Measurements from ENCODE around the gene TLE2. TPM values are rescaled to one million over a fixed set of nuclear protein-coding genes. Genes with fewer than 3 reads are reported as not detected.

TLE2 gene
- 29.3 TPM for polyA plus RNA-seq (ENCODE audit: insufficient read length)

DNA sequence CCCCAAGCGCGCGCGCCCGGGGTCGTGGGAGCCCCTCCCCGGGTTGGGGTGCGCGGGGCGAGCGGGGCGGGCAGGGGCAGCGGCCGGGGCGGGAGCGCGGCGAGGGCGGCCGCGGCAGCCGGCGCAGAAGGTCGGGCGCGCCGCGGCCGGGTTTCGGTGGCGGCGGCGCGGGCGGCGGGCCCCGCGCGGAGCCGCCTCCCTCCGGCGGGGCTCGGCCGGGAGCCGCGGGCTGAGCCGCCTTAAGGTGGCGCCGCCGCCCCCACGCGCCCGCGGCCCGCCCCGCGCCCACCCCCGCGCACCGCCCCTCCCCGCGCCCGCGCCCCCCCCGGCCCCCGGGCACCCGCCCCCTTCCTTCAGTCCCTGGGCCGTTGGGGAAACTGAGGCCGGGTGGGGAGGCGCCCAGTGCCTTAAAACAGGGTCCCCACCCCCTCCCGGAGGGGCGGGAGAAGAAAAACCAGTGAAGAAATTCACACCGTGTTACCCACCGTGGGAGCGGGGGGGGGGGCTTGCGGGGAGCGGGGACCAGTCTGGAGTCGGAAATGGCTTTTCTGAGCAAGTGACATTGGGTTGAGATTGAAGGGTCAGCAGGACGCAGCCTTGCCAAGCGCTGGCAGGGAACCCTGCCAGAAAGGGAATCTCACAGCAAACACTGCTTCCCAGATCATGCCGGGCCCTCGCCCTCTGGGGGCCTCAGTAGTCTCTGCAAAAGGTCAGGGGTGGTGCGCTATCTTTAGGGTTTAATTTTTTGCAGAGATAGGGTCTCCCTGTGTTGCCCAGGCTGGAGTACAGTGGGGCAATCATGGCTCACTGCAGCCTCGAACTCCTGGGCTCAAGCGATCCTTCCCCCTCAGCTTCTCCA is at the start of gene TLE2:
Gene TLE2 (minus strand): TSS at position 216 of the 859 bp plus-strand sequence. CDS start 376 bp downstream, outside the sequence.
- DNase-seq (ENCODE audit: low read depth) = no peak

DNA sequence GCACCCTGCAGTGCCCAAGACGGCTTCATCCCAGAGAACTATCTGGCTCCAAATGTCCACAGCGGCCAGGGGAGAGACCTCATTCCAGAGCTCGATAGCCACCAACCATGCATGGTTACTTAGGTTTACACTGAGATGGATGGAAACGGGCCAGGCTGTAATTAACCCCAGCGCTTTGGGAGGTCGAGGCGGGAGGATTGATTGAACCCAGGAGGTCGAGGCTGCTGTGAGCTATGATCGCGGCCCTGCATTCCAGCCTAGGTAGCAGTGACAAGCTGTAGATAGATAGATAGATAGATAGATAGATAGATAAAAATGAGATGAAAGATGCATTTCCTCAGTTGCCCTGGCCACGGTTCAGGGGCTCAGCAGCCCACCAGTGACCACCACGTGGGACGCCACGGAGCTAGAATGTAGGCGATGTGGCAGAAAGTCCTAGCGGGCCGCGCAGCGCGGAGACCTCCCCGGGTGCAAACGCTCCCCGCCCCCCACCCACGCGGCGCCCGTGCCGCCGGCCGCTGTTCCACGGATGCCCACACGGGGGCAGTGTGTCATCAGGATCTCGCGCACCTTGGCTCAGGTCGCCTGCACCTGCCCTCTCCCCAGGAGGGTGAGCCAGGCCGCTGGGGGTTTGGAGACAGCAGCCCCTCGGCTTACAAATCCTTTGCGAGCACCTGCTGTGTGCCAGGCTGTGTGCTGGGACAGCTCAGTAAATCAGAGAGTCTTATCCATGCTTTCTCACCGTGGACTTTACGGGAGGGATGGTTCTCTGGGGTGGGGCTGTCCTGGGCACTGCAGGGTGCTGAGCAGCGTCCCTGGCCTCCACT is 46.7 kb upstream of the TLE2 start:
- no peak for DNase-seq (ENCODE audit: low read depth)

DNA sequence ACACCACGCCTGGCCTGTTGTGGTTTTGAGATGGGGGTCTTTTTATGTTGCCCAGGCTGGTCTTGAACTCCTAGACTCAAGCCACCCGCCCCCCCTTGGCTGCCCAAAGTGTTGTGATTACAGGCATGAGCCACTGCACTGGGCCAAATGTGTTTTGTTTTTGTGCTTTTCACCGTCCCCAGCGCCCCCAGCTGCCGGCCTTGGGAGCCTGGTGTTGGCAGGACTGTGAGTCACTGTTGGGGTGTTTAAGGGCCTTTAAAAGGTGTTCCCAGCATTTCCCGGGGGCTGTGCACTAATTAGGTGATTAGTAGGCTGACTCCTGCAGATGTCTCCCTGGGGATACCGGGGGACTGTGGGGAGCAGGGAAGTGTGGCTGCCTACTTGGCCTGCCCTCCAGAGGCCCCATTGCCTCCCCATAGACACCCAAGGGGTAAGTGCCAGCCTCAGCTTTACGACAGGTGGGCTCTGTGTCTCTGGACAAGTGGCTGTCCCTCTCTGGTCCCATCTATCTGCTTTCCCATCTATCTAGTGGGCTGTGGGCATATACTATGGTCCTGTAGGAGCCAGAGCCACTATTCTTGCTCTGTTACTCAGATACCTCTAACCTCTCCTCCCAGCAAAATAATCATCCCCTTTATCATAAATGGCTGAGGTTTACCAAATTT is 45.0 kb upstream of the TLE2 start:
- no peak for DNase-seq (ENCODE audit: low read depth)

DNA sequence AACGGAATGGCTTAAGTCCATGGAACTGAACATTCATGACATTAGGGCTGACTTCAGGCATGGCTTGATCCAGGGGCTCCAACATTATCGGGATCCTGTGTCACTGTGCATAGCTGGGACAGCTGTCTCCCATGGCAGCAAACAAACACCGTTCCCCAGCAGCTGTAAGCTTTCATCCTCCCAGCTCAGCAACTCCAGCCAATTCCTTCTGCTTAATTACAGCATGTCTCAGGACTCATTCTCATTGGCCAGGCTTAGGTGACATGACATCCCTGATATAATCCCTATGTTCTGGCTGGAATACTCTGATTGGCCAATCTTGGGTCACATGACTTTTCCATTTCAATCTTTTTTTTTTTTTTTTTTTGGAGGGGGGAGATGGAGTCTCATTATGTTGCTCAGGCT is 44.1 kb upstream of the TLE2 start:
- peak; percentile 32 for DNase-seq (ENCODE audit: low read depth)

DNA sequence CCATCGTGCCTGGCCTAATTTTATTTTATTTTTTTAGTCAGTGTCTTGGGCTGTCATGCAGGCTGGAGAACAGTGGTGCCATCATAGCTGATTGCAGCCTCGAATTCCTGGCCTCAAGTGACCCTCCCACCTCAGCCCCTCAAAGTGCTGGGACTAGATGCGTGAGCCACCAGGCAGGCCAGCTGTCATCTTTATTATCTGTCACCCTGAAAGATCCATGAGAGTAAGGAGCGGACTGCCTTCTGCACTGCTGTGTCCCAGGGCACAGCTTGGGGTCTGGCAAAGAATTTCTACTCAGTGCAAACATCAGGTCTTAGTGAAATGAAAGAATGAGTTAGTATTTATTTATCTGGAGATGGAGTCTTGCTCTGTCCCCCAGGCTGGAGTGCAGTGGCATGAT is 42.7 kb upstream of the TLE2 start:
- DNase-seq (ENCODE audit: low read depth) = no peak

DNA sequence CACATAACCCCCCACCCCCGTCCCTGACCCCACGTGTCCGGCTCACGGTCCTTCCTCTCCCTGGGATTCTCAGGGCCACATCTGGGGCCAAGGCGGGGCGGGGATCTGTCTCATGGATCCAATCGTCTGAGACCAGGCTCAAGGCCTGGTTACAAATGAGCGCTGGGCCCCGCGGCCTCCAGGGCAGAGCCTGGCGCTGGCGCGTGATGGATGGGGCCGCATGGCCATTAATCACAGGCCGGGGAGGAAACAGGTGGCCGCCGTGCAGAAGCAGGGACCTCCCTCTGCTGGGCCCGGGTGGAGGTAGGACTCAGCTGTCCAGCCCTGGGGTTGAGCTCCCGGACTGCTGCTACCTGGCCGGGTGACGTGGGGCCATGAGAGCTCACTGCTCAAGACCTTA is 39.0 kb upstream of the TLE2 start:
- no peak for DNase-seq (ENCODE audit: low read depth)

DNA sequence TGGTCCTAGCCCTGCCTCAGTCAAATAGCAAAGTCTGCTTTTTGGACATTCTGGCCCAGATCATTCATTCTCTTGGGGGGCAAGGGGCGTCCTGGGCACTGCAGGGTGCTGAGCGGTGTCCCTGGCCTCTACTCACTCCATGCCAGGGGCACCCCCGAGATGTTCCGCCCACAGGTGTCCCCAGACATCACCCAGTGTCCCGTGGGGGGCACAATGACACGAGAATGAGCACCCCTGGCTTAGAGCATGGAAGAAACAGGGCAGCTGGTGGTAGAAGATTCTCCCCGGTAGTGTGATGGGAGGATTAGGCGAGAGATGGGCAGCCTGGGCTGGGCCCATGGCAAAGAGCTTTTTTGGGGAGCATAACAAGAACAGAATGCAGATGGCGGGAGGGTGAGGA is 38.5 kb upstream of the TLE2 start:
- DNase-seq (ENCODE audit: low read depth) = no peak

DNA sequence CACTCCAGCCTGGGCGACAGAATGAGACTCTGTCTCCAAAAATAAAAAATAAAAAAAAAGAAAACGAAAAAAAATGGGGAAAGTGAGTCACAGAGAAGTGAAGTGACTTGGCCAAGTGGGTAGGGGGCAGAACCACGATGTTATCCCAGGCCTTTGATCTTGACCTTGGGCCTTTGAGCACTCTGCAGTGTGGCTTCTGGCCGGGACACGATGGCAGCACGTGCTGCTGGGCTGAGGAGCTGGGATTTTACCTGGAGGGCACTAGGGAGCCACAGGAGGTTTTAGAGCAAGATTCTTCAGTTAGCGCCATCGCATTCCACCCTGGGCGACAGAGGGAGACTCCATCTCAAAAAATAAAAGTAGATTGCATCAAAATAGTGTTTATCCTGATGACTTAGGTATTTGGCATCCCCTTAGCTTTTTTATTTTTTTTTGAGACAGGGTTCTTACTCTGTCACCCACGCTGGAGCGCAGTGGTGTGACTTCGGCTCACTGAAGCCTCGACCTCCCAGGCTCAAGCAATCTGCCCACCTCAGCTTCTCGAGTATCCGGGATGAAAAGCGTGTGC is 37.5 kb upstream of the TLE2 start:
- no peak for DNase-seq (ENCODE audit: low read depth)

DNA sequence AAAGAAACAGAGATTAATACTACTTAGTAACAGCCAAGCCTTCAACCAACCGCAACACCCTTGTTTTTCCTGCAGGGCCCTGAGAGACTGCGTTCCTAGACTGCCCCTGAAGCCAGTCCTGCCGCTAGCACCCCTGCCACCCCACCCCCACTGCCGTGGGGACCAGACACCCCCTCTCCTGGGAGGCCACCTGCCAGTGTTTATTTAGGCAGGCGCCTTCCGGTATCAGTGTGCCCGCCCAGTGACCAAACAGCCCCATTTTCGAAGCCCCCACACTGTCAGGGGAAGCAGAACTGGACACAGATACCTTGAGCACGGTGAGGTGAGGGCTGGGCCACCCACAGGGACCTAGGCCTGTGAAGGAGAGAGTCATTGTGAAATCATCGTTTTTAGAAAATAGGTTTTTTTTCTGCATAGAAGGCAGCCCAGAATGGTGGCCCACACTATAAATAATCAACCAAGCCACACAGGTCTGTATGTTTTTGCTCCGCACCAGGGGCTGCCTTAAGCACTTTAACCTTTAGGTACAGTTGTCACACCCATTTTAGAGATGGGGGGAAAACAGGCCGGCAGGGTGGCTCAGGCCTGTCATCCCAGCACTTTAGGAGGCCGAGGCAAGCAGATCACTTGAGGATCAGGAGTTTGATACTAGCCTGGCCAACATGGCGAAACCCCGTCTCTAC is 36.7 kb upstream of the TLE2 start:
- DNase-seq (ENCODE audit: low read depth) = no peak

DNA sequence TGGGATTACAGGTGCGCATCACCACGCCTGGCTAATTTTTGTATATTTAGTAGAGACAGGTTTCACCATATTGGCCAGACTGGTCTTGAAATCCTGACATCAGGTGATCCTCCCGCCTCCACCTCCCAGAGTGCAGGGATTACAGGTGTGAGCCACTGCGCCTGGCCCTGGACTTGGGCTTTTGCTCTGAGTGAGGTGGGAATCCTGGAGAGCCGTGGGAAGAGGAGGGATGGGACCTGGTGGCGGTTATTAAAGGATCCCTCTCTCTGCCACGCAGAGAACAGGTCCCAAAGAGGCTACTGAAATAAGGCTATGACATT is 34.9 kb upstream of the TLE2 start:
- no peak for DNase-seq (ENCODE audit: low read depth)

DNA sequence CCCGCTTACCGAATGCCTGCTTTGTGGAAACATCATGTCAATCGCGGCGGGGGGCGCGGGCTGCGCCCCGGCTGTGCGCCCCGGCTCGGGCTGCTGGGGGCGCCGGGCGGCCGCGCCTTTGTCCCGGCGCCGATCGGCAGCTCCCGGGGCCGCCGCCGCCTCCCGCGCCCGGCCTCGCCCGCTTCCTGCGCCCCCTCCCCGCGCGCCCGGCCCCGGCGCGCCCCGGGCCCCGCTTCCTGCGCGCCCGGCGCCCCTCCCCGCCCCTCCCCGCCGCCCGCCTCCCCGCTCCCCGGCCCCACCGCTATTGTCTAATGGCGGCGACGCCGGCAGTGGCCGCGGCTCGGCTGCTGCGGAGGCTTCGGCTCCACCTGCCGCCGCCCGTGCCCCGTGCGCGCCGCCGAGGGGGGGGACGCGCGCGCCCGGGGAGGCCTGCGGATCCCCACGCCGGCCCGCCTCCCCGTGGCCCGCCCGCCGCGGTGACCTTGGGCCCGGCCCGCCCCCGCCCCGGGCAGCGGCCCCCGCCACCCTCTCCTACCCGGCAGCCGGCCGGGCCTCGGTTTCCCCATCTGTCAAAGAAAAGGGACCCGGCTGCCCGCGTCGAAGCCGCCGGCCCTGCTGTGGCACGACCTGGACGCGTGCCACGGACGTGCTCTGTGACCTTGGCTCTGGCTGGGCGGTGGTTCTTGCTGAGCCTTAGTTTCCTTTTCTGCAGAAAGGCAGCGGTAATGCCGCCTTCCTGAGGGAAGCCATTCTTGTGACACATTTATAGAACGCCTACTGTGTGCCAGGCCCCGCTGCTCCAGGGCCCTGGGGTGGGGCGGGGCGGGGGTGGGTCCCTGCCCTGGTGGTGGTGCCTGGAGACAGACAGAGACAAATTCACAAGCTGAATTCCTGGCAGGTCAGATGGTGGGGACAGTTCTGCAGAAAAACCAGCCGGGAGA is 33.4 kb upstream of the TLE2 start, which contains the start of gene TLE5:
Gene TLE5 (minus strand): TSS at position 331 of the 941 bp plus-strand sequence. CDS start 295 bp downstream, at position 36.
- DNase-seq (ENCODE audit: low read depth) = no peak

DNA sequence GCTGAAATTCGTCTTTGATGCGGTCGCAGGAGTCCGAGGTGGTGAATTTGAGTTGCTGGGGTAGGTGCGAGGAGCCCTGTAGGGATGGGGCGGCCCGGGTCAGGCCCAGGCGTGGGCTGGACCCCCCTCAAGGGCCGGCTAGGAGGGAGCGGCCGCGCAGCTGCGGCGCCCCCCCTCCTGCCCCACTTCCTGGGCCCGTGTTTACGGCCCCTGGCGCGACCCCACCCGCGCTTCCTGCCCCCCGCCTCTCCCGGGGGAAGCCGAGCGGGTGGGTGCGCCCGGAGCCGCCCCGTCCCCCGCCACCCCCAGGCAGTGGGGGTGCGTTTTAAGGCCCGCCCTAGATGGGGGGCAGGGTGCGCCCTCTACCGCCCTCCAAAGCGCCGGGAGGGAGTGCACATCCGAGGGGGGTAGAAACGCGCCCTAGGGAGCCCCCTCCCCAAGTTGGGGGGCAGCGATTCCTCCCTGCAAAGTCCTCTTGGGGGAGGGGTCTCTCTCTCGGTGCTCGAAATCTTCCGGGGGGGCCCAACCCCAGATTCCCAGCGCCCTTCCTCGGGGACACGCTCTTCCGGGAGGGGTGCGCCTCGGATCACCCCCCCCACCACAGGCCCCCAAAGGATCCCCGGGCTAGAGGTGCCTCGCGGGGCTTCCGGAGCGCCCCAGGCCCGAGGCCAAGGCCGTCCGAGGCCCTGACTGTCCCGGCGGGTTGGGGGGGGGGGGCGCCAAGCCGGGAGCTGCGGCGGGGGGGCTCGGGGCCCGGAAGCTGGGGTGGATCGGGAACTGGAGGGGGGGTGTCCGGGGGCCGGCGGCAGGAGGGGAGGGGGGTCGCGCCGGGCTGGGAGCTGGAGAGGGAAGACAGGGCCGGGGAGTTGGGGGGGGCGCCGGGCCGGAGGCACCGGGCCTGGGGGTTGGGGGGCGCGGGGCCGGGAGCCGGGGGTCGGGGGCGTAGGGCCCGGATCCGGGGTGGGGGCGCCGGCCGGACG is 32.4 kb upstream of the TLE2 start:
- no peak for DNase-seq (ENCODE audit: low read depth)

DNA sequence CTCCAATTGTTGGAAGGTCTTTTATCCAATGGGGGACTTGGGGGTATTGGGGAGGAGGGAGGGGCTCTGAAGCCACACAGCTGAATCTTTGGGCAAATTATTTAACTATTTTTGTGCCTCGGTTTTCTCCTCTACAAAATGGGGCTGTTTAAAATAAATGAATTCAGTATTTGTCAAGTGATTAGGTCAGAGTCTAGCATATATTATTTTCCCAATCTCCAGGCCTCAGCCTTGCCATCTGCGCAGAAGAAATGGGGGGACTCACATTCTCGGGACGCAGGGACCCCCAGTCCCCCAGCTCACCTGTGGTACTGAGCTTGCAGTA is 31.7 kb upstream of the TLE2 start:
- no peak for DNase-seq (ENCODE audit: low read depth)

DNA sequence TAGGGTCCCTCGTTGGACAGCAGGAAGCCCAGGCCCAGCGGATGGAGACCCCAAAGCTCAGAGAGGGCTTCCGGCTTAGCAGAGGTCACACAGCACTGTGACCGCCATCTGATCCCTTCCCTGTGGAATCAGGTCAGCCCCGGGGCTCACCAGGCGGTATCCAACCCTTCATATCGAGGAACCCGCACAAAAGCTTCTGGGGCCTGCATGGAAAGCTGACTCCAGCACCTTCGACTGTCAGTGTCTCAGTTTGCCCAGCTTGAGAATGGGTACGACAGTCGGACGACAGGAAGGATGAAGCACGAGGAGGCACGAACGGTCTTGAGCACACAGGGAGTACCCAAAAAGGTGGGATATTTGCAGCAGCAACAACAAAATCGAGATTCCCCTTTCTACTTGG is 30.6 kb upstream of the TLE2 start:
- no peak for DNase-seq (ENCODE audit: low read depth)

DNA sequence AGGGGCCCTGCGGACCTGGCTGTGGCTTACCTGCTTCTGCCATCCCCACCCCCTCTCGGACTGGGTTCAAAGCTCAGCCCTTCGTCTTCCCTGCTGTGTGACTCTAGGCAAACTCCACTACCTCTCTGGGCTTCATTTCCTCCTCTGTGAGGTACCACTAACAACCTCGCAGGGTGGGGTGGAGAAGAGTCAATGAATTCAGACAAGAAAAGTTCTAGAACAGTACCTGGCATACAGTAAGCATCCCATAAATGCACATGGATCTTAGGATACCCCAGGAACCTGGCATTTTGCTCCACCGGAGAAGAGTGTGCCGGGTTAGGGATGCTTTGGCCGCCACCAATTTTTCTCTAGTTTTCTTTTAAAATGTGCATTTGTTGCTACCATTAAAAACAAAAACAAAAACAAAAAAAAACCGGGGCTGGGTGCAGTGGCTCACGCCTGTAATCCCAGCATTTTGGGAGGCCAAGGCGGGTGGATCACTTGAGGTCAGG is 29.8 kb upstream of the TLE2 start:
- DNase-seq (ENCODE audit: low read depth) = no peak

DNA sequence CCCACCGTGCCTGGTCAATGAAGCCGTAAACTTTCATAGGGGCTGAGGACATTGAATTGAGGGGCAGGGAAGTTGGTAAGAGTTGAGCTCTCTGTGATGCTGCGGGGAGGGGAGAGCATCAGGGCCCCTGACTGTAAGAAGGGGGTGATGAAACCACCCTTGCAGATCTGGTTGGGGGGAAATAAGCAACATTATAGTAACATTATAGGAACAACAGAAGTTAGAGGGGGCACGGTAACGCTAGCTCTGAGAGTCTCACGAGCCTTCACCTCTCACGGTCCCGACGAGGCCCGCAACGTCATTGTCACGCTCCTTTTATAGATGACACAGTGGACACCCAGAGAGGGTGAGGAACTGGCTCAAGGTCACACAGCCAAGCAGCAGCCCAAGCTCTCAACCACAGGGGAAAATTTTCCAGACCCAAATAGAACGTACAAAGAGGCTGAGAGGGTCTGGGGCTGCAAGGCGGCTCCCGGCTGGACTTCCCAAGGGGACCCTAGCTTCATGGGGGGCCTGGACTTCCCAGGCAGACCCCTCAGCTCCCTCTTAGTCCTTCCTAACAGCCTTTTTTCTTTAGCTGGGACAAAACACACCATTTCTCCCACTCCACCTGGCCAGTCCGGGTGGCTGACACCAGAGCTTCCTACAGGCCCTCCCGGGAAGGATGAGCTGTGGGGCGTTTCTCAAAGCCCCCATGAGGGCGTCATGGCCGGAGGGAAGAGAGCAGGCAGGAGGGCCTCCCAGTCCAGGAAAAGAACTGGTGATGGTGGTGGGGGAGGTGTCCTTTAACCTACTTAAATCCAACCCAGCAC is 29.1 kb upstream of the TLE2 start:
- no peak for DNase-seq (ENCODE audit: low read depth)

DNA sequence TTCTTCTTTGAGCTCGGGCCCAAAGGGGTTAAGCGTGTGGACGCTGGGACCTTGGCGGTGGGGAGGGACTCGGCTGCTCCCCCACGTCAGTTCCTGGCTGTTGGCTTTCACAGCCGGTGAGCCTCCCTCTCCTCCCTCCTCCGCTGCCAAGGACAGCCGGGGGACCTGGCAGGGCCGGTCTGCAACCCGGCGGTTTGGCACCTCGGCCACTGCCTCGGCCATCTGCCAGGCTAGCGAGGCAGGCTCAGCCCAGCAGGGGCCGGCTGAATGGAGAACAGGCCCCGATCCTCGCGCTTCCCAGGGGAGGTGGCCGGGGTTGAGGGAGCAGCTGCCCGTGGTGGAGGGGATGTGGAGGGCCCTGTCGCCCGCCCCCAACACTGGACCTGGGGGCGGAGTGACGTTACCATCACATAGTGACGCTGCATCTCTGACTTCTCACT is 28.2 kb upstream of the TLE2 start:
- DNase-seq (ENCODE audit: low read depth) = no peak

Measured in forelimb muscle (tissue), 1 donor.